LHCN-M2 (cell line): ENCODE measurements around the gene DCTN5. TPM values are rescaled to one million over a fixed set of nuclear protein-coding genes. Genes with fewer than 3 reads are reported as not detected.
"Not testable (repeated sequence)": the region's sequence is repeated elsewhere in the genome, so short reads cannot be mapped to it uniquely, and the experiment has no call there.

Source experiments
- DNase-seq: peaks from one replicate; pipeline ENCODE4 v3.0.0-alpha.2; 2012; ENCODE audit warnings: low read depth
- total RNA-seq: library from RNA; depleted of rRNA; stranded (reverse); fragments of >200 nt; gene quantifications from 2 replicates; pipeline ENCODE4 v1.2.3, GENCODE V29; 2014

DCTN5 gene
- total RNA-seq, 1 experiment from 2014 or later: 68.8 TPM

GRCh38 chr16:23692190-23692837, 51.0 kb downstream of the DCTN5 start:
- peak; percentile 62 for DNase-seq

GRCh38 chr16:23694265-23694643, 53.0 kb downstream of the DCTN5 start:
- DNase-seq: no peak

GRCh38 chr16:23694644-23695373, 53.5 kb downstream of the DCTN5 start:
- DNase-seq: no peak

GRCh38 chr16:23695756-23696155, 54.5 kb downstream of the DCTN5 start:
- DNase-seq: no peak

- no peak for DNase-seq
Observed at GRCh38 chr16:23699100-23699499, 57.8 kb downstream of the DCTN5 start.

- DNase-seq: no peak
Observed at GRCh38 chr16:23700093-23700492, 58.8 kb downstream of the DCTN5 start.

GRCh38 chr16:23700509-23700908, 59.2 kb downstream of the DCTN5 start:
- no peak for DNase-seq

GRCh38 chr16:23701045-23701444, 59.8 kb downstream of the DCTN5 start:
- no peak for DNase-seq

- no peak for DNase-seq
Observed at GRCh38 chr16:23702951-23703350, 61.7 kb downstream of the DCTN5 start.

- no peak for DNase-seq
Observed at GRCh38 chr16:23704772-23705516, 63.7 kb downstream of the DCTN5 start.

GRCh38 chr16:23705517-23705902, 64.2 kb downstream of the DCTN5 start:
- no peak for DNase-seq

GRCh38 chr16:23706439-23706838, 65.2 kb downstream of the DCTN5 start:
- no peak for DNase-seq

GRCh38 chr16:23709536-23709935, 68.3 kb downstream of the DCTN5 start:
- DNase-seq: no peak

- DNase-seq: no peak
Observed at GRCh38 chr16:23710008-23710407, 68.7 kb downstream of the DCTN5 start.

- no peak for DNase-seq
Observed at GRCh38 chr16:23710504-23710903, 69.2 kb downstream of the DCTN5 start.

- no peak for DNase-seq
Observed at GRCh38 chr16:23711785-23712184, 70.5 kb downstream of the DCTN5 start.

GRCh38 chr16:23712976-23713375, 71.7 kb downstream of the DCTN5 start, which contains the start of gene ERN2:
ERN2 (minus strand) TSS chr16:23713222; CDS start chr16:23713187, 35 bp downstream.
- no peak for DNase-seq

GRCh38 chr16:23716484-23716883, 75.2 kb downstream of the DCTN5 start:
- no peak for DNase-seq

GRCh38 chr16:23722613-23723240, 81.5 kb downstream of the DCTN5 start:
- not testable (repeated sequence) for DNase-seq

- DNase-seq: no peak
Observed at GRCh38 chr16:23724096-23724784, 83.0 kb downstream of the DCTN5 start.

GRCh38 chr16:23724785-23725131, 83.5 kb downstream of the DCTN5 start:
- no peak for DNase-seq

GRCh38 chr16:23726710-23727109, 85.4 kb downstream of the DCTN5 start:
- DNase-seq: no peak
